Mesenchymal stem cell (in vitro differentiated cells and primary cell): ENCODE data around the gene CEACAM8.
"Not testable (repeated sequence)": the region's sequence is repeated elsewhere in the genome, so short reads cannot be mapped to it uniquely, and the experiment has no call there.

Experiments used
- DNase-seq: peaks from one replicate; pipeline ENCODE4 v3.0.0-alpha.2; 2013
- H2AFZ ChIP-seq: one replicate; pipeline ENCODE4 v1.6.1; 2013; ENCODE audit warnings: low read depth, mild to moderate bottlenecking, control low read depth, inconsistent platforms, low read length, moderate library complexity
- H2AK5ac ChIP-seq: 2 replicates; pipeline ENCODE4 v1.6.1; 2013; ENCODE audit warnings: low read length, moderate library complexity, mild to moderate bottlenecking, inconsistent platforms; ENCODE audit not compliant: severe bottlenecking
- H2BK120ac ChIP-seq: one replicate; pipeline ENCODE4 v1.6.1; 2013; ENCODE audit warnings: low read depth, mild to moderate bottlenecking, inconsistent platforms, low read length, moderate library complexity
- H2BK12ac ChIP-seq, 2 experiments: one replicate each; pipeline ENCODE4 v1.6.1; 2013; ENCODE audit warnings: inconsistent platforms in 2 of 2, low read length in 2 of 2, mild to moderate bottlenecking in 2 of 2, moderate library complexity in 2 of 2, control low read depth in 1 of 2
- H2BK15ac ChIP-seq: one replicate; pipeline ENCODE4 v1.6.1; 2013; ENCODE audit warnings: mild to moderate bottlenecking, low read depth, inconsistent platforms; ENCODE audit not compliant: poor library complexity, severe bottlenecking
- H2BK5ac ChIP-seq: 2 replicates; pipeline ENCODE4 v1.6.1; 2013; ENCODE audit warnings: low read depth, mild to moderate bottlenecking, low read length, control low read depth, inconsistent platforms; ENCODE audit not compliant: poor library complexity, severe bottlenecking
- H3K14ac ChIP-seq, 2 experiments: one replicate each; pipeline ENCODE4 v1.6.1; 2013; ENCODE audit warnings: inconsistent platforms in 2 of 2, low read length in 2 of 2, control low read depth in 1 of 2, mild to moderate bottlenecking in 1 of 2, moderate library complexity in 1 of 2
- H3K18ac ChIP-seq, 2 experiments: one replicate each; pipeline ENCODE4 v1.6.1; 2013; ENCODE audit warnings: inconsistent platforms in 2 of 2, low read length in 2 of 2, control low read depth in 1 of 2, low read depth in 1 of 2, mild to moderate bottlenecking in 1 of 2
- H3K23ac ChIP-seq, 2 experiments: one replicate each; pipeline ENCODE4 v1.6.1; 2013; ENCODE audit warnings: inconsistent platforms in 2 of 2, low read length in 2 of 2, mild to moderate bottlenecking in 2 of 2, moderate library complexity in 2 of 2, control low read depth in 1 of 2
- H3K27ac ChIP-seq: 2 replicates; pipeline ENCODE4 v1.5.1; 2013; ENCODE audit warnings: mild to moderate bottlenecking, moderate library complexity, low read length, control low read depth, inconsistent platforms; ENCODE audit not compliant: poor library complexity, severe bottlenecking
- H3K27me3 ChIP-seq, 2 experiments: 2 replicates each; pipeline versions ENCODE4 v1.6.1 to v1.7.0; 2013; ENCODE audit warnings: low read length in 2 of 2, mild to moderate bottlenecking in 2 of 2, moderate library complexity in 2 of 2, control low read depth in 1 of 2, inconsistent platforms in 1 of 2; ENCODE audit not compliant: control insufficient read depth in 1 of 2, insufficient read depth in 1 of 2
- H3K36me3 ChIP-seq, 2 experiments: 2 replicates each; pipeline versions ENCODE4 v1.6.1 to v1.7.0; 2013; ENCODE audit warnings: low read length in 2 of 2, control low read depth in 1 of 2, inconsistent platforms in 1 of 2, low read depth in 1 of 2, mild to moderate bottlenecking in 1 of 2; ENCODE audit not compliant: insufficient read depth in 2 of 2, control insufficient read depth in 1 of 2
- H3K4ac ChIP-seq, 2 experiments: one replicate each; pipeline ENCODE4 v1.6.1; 2013; ENCODE audit warnings: inconsistent platforms in 2 of 2, low read length in 2 of 2, mild to moderate bottlenecking in 2 of 2, moderate library complexity in 2 of 2, control low read depth in 1 of 2, low read depth in 1 of 2
- H3K4me1 ChIP-seq: 2 replicates; pipeline ENCODE4 v1.6.1; 2013; ENCODE audit warnings: low read depth, low read length, control low read depth; ENCODE audit not compliant: control insufficient read depth, insufficient read depth
- H3K4me2 ChIP-seq: 2 replicates; pipeline ENCODE4 v1.6.1; 2013; ENCODE audit warnings: low read length, mild to moderate bottlenecking, inconsistent platforms; ENCODE audit not compliant: poor library complexity, severe bottlenecking
- H3K4me3 ChIP-seq, 2 experiments: 2 replicates each; pipeline versions ENCODE4 v1.5.1 to v1.7.0; 2013; ENCODE audit warnings: low read length in 2 of 2, mild to moderate bottlenecking in 2 of 2, control low read depth in 1 of 2, low read depth in 1 of 2; ENCODE audit not compliant: insufficient read depth in 1 of 2
- H3K79me1 ChIP-seq: replicated peaks from 2 replicates; pipeline ENCODE4 v1.6.1; 2013; ENCODE audit warnings: mild to moderate bottlenecking, control low read depth, low read length, inconsistent platforms; ENCODE audit not compliant: poor library complexity, severe bottlenecking
- H3K9ac ChIP-seq: 2 replicates; pipeline ENCODE4 v1.7.0; 2013; ENCODE audit warnings: mild to moderate bottlenecking, low read length, moderate library complexity
- H3K9me3 ChIP-seq: 2 replicates; pipeline ENCODE4 v1.7.0; 2013; ENCODE audit warnings: mild to moderate bottlenecking, low read length; ENCODE audit not compliant: control insufficient read depth
- H4K8ac ChIP-seq: one replicate; pipeline ENCODE4 v1.6.1; 2013; ENCODE audit warnings: inconsistent platforms, mild to moderate bottlenecking, low read length, moderate library complexity
- H4K91ac ChIP-seq: one replicate; pipeline ENCODE4 v1.6.1; 2013; ENCODE audit warnings: mild to moderate bottlenecking, low read length, inconsistent platforms
- WGBS: methylation state at CpG from one replicate; pipeline ENCODE4 v1.1.7; 2013; ENCODE audit warnings: mixed read lengths; 5-methylcytosine and 5-hydroxymethylcytosine counted together

The CEACAM8 gene

DNA sequence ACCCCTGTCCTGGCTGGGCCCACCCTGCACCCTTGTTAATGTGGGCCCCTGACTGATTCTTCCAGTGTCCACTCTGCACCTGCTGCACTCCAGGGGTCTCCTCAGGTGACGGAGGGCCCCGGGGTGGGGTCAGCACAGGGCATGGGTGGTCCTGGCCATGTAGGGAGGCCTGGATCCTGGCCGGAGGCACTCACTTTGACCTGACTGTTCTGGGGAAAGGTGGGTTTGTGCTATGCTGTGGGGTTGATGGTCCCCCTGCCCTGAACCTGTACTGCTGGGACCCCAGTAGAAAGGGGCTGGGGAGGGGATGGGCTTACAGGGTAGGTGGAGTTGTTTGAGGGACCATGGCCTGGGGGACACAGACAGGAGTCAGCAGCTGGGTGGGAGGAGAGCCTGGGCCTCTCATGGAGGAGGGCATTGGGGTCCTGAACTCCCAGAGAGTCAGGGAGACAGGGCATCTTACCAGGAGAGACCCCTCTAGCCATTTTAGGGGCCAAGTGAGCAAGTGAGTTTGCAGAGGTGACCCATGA is 40.6 kb downstream of the CEACAM8 start:
- no peak overlapping the region for H2BK12ac ChIP-seq
- no peak overlapping the region for H3K4me3 ChIP-seq
- H2AK5ac ChIP-seq: no peak overlapping the region
- H3K79me1 ChIP-seq: no peaks in the 10 kb centered on the region
- no peak overlapping the region for H3K9ac ChIP-seq
- no peak for DNase-seq
- H4K91ac ChIP-seq: no peak overlapping the region
- no peak overlapping the region for H3K23ac ChIP-seq
- H3K27me3 ChIP-seq: peaks cover 18 to 86% of the 10 kb centered on the region in 2 experiments
- H3K27ac ChIP-seq: no peak overlapping the region
- no peak overlapping the region for H3K18ac ChIP-seq
- H2BK120ac ChIP-seq: no peak overlapping the region
- H2AFZ ChIP-seq: no peak overlapping the region
- peaks cover 9% of the 10 kb centered on the region for H3K9me3 ChIP-seq
- no peak overlapping the region for H3K14ac ChIP-seq
- no peak overlapping the region for H4K8ac ChIP-seq
- no peak overlapping the region for H2BK15ac ChIP-seq
- no peak overlapping the region for H3K4me2 ChIP-seq
- no peak overlapping the region for H3K4ac ChIP-seq
- no peak overlapping the region for H2BK5ac ChIP-seq
- no peaks in the 10 kb centered on the region for H3K36me3 ChIP-seq
- H3K4me1 ChIP-seq: peaks cover 2% of the 10 kb centered on the region
- 81% methylated on average over 3 of the region's 3 CpGs for WGBS

DNA sequence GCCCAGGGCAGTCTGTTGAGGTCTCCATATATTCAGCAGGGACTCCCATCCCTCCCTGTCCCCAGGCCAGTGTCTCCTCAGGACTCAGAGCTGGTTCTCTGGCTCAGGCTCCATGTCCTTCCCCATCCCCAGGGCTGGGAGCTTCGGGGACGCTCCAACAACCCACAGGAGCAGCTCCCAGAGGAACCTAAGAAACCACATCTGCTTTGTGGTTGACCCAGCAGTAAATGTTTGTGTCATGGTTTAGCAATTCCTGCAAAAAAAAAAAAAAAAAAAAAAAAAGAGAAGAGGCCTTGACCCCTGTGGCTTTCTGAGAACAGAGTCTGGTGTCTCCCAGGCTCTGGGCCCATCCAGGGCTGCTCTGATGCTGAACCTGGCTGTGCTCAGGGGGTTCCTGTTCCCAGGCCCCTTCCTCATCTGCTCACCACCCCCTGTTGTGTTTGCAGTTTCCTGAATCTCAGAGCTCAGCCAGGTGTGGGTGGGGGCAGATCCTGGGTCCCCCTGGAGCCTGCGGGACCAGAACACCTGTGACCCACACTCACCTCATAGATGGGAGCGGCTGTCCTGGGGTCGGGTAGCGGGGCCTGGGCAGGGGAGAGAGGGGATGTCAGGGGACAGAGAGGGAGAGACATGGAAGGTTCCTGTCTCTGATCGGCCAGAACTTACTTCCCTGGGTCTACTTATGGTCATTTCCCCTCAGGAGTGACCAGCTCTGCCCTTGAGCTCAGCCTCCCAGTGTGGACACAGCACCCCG is 41.3 kb downstream of the CEACAM8 start:
- Histone ChIP-seq H3K23ac (no peak overlapping the region), H3K9me3 (peaks cover 14% of the 10 kb centered on the region), H3K9ac (no peak overlapping the region), H3K4ac (no peak overlapping the region), H2BK12ac (no peak overlapping the region), H3K27ac (no peak overlapping the region), H3K4me1 (peaks cover 2% of the 10 kb centered on the region), H3K79me1 (no peaks in the 10 kb centered on the region), H3K4me3 (no peak overlapping the region), H3K27me3 (peaks cover 16 to 86% of the 10 kb centered on the region in 2 experiments), H2BK15ac (no peak overlapping the region), H2AFZ (no peak overlapping the region), H2BK120ac (no peak overlapping the region), H2BK5ac (no peak overlapping the region), H3K18ac (no peak overlapping the region), H4K91ac (no peak overlapping the region), H4K8ac (no peak overlapping the region), H3K14ac (no peak overlapping the region), H3K4me2 (no peak overlapping the region), H3K36me3 (no peaks in the 10 kb centered on the region), H2AK5ac (no peak overlapping the region)
- 74% methylated on average over 3 of the region's 8 CpGs for WGBS
- peak; percentile 54 for DNase-seq

DNA sequence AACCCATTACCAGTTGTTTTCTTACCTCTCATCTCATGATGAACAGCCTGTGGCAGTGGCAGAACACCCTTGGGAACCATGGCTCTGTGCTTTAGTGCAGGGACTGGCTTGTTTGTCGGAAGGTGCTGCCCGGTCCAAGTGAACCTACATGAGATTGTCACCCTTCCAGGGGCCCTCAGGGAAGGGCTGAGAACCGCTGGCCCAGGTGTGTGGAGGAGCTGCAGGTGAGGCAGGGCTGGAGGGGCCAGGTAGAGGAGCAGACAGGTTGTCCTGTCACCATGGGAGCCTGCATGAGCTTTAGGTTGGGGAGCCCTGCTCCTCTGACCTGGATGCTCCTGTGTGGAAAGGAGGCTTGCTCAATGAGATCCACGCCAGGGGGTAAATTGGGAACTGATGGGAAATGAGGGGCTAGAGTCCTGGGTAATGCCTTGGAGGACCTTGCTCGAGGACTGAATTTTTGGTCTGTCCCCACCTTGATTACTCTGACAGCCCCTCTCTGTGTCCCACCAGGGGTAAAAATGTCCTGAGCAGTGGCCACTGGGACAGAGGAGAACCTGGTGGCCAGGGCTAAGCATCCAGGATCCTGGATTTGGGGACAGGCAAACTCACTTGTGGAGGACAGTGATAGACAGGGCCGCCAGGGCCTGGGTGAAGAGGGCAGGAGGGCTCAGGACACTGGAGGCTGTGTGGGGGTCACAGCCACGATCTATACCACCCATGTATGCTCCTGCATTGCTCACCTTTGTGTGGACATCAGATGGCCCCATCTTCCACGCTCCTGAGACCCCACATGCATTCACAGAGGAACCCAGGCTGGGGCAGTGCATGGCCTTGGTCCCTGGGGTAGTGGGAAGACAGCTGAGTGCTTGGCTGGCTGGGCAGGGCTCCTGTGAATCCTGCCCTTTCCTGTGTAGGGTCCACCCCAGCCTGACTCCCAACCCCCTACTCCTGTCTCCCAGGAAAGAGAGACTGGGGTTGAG is 42.3 kb downstream of the CEACAM8 start:
- Histone ChIP-seq H3K9ac (no peak overlapping the region), H2BK120ac (no peak overlapping the region), H4K8ac (no peak overlapping the region), H3K18ac (no peak overlapping the region), H3K4me1 (peaks cover 2% of the 10 kb centered on the region), H3K4ac (no peak overlapping the region), H3K23ac (no peak overlapping the region), H3K4me3 (no peak overlapping the region), H2AK5ac (no peak overlapping the region), H3K9me3 (peaks cover 14% of the 10 kb centered on the region), H2BK15ac (no peak overlapping the region), H4K91ac (no peak overlapping the region), H2AFZ (no peak overlapping the region), H3K4me2 (no peak overlapping the region), H3K36me3 (no peaks in the 10 kb centered on the region), H3K79me1 (no peaks in the 10 kb centered on the region), H3K27me3 (peaks cover 15 to 87% of the 10 kb centered on the region in 2 experiments), H3K27ac (no peak overlapping the region), H2BK12ac (no peak overlapping the region), H2BK5ac (no peak overlapping the region), H3K14ac (no peak overlapping the region)
- no peak for DNase-seq
- 66% methylated on average over 5 of the region's 8 CpGs for WGBS

DNA sequence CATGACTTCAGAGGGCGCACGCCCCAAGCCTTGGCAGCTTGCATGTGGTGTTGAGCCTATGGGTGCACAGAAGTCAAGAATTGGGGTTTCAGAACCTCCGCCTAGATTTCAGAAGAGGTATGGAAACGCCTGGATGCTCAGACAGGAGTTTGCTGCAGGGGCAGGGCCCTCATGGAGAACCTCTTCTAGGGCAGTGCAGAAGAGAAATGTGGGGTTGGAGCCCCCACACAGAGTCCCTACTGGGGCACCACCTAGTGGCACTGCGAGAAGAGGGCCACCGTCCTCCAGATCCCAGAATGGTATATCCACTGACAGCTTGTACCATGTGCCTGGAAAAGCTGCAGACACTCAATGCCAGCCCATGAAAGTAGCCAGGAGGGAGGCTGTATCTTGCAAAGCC is 44.2 kb downstream of the CEACAM8 start:
- not testable (repeated sequence) for H3K14ac ChIP-seq, DNase-seq, H3K9me3 ChIP-seq, H3K4me1 ChIP-seq, H2BK12ac ChIP-seq, H3K27ac ChIP-seq, H3K4me2 ChIP-seq, H4K91ac ChIP-seq, H2AFZ ChIP-seq, H3K18ac ChIP-seq, H3K4me3 ChIP-seq, H2BK5ac ChIP-seq, H2AK5ac ChIP-seq, H3K4ac ChIP-seq, H3K79me1 ChIP-seq, H3K23ac ChIP-seq, H2BK120ac ChIP-seq, H4K8ac ChIP-seq, H3K36me3 ChIP-seq, H3K9ac ChIP-seq, H2BK15ac ChIP-seq
- WGBS: 72% methylated on average over 6 of the region's 6 CpGs
- peaks cover 19 to 87% of the 10 kb centered on the region in 2 experiments for H3K27me3 ChIP-seq
